ENCODE measurements around the gene NAA35.

GRCh38 chr9:86043586-86043985 is 102.6 kb downstream of the NAA35 start:
- no peak for TF ChIP-seq CTCF (IDR thresholded peaks at IDR 0.05)
- no peak for TF ChIP-seq MAX (IDR thresholded peaks at IDR 0.05)
- no peak for TF ChIP-seq BHLHE40 (IDR thresholded peaks at IDR 0.05; ENCODE audit: low read depth, low read length)
- no peak for TF ChIP-seq CBX2 (IDR thresholded peaks at IDR 0.05; ENCODE audit: borderline replicate concordance, low read depth)
- no peak for TF ChIP-seq CHD4 (IDR thresholded peaks at IDR 0.05; ENCODE audit: borderline replicate concordance)
- no peak for TF ChIP-seq JUN (IDR thresholded peaks at IDR 0.05)
